Ecto neural progenitor cell (in vitro differentiated cells): Measurements from ENCODE around the gene IQSEC1.

Experiments
- DNase-seq: peaks from one replicate; pipeline ENCODE4 v3.0.0-alpha.2; 2018; ENCODE audit warnings: low spot score

Gene IQSEC1

DNA sequence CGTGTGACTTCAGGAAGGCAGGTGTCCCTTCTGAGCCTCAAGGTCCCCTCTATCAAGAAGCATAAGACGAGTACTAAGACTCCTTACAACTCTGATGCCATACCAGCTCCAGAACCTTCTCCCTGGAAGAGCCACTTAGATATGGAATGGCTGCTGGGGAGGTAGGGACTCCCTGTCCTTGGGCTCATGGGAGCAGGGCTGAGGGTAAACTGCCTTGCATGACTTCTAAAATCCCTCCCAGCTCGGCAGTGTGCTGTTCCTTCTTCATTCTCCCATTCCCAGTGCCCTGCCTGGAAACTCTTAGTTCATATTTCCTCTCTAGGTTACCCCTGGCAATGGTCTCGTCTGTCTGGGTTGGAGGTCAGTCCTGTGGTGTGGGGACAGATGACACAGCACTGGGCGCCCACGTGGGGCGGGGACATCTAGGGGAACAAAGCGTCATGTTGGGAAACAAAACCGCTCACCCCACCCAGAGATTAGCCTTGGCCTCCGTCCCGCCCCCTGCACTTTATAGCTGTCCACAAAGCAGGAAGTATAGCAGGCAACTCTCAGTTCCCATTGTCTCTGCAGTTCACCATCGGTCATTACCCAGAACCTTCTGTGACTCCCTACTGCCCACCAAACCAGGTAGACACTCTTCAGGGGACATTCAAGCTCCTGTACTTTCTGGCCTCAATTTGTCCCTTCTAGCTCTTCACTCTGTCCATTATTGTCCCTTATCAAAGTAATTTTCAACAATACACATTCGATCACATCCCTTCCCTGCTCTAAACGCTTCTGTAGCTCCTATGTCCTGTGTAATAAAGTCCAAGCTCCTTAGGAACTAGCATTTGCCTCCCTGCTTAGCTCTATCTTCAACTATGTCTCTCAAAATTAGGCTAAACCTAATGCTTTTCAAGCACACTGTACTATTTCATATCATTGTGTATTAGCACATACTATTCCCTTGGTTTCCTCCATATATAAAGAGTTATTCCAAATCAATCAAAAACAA is 73.8 kb downstream of the IQSEC1 start:
- DNase-seq: no peak

DNA sequence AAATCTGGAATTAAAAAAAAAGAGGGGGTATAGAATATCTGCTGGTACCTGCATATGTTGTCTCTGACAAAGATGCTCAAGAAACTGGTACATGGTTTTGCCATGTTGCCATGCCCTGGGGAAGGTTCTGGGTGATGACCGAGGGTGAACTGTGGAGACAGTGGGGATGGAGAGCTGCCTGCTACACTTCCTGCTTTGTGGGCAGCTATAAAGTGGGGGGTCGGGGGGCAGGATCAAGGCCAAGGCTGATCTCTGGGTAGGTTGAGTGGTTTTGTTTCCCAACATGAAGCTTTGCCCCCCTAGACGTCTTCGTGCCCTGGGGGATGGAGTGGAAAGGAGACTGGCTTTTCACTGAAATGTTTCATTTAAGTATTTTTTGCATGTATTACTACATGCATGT is 74.6 kb downstream of the IQSEC1 start:
- DNase-seq: no peak

DNA sequence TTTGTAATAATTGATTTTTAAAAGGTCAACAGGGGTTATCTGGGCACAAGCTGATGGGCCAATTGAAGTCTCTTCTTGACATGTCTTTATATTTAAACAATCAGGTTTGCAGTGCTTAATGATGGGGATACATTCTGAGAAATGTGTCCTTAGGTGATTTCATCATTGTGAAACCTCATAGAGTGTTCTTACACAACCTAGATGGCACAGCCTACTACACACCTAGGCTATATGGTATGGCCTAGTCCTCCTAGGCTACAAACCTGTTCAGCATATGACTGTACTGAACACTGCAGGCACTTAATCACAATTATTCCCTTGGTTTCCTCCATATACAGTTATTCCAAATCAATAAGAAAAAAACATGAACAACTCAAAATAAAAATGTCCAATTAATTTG is 75.8 kb downstream of the IQSEC1 start:
- no peak for DNase-seq

DNA sequence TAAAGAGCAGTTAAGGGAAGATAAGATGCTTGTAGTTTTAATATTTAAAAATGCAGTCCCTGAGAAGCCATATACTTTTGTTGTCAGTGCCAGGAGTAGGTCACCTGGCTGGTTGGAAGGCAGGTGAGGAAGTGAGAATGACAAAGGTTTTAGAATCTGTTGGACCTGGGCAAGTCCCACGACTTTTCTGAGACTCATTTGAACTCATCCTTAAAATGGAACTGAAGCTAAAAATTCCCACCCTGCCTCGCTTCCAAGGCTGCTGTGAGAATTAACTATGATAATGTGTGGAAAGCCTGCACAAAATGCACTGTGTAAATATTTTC is 77.1 kb downstream of the IQSEC1 start:
- DNase-seq: no peak

DNA sequence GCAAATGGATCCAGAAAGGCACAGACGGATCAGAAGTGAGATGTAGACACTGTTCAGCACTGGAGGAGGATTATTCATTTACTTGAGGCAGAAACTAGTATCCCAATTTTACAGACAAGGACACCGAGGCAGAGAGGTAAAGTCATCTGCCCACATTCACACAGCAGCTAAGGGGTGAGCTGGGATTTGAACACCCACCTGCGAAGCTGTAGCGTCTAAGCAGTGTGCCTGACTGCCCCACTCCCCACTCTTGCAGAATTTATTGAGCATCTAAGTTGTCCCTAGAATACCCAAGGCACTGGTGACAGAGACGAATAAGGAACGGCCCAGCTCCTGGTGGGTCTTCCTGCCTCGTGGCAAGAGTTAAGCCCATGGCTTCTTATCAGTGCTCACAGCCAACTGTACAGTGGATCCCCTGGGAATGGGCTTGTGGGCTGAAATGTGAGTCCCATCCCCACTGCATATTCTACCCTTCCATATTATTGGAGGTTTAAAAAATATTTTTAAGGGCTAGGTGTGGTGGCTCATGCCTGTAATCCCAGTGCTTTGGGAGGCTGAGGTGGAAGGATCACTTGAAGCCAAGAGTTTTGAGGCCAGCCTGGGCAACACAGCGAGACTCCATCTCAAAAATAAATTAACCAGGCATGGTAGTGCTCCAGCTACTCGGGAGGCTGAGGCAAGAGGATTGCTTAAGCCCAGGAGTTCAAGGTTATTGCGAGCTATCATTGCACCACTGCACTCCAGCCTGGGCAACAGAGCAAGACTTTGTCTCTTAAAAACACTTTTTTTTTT is 77.6 kb downstream of the IQSEC1 start:
- no peak for DNase-seq

DNA sequence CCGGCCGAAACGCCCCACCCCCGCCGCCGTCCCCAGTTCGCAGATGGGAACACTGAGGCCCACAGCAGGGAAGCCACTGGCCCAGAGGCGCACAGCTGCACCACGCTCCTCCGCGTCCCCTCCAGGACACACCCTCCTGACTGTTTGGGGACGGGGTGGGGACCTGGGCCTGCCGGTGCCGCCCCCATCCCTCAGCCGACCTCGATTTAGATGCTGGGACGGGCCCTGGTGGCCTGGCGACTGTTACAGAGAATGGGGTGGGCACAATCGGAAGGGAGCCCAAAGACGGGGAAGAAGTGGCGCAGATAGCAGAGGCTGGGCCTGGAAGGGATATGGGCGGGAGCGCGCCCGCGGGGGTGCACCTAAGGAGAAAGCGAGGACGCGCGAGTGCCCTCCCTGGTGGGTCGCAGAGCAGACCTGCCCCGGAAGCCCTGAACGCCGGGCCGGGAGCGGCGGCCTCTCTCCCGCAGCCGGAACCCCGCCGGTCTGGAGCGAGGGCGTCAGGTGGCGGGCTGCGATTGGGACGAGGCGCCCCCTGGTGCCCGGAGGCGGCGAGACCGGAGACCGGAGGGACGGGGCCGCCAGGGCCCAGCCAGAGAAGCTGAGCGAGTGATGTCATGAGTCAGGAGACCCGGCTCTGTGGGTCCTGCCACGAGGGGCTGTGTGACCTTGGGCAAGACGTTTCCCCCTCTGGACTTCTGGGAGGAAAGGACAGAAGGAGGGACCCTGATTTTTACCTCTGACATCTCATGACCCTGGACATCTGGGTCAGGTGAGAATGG is 78.4 kb downstream of the IQSEC1 start:
- DNase-seq: peak; percentile 94

DNA sequence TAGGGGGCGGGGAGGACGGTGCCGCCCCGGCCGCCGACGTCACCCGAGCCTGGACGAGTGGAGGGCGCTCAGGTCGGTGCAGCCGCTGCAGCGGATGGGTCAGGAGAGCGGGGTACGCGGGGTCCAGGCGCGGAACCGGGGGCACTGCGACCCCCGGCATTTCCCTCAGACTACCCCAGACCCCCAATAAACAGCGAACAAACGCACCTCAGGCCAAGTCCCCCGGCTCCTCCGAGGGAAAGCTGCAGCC is 78.9 kb downstream of the IQSEC1 start:
- no peak for DNase-seq

DNA sequence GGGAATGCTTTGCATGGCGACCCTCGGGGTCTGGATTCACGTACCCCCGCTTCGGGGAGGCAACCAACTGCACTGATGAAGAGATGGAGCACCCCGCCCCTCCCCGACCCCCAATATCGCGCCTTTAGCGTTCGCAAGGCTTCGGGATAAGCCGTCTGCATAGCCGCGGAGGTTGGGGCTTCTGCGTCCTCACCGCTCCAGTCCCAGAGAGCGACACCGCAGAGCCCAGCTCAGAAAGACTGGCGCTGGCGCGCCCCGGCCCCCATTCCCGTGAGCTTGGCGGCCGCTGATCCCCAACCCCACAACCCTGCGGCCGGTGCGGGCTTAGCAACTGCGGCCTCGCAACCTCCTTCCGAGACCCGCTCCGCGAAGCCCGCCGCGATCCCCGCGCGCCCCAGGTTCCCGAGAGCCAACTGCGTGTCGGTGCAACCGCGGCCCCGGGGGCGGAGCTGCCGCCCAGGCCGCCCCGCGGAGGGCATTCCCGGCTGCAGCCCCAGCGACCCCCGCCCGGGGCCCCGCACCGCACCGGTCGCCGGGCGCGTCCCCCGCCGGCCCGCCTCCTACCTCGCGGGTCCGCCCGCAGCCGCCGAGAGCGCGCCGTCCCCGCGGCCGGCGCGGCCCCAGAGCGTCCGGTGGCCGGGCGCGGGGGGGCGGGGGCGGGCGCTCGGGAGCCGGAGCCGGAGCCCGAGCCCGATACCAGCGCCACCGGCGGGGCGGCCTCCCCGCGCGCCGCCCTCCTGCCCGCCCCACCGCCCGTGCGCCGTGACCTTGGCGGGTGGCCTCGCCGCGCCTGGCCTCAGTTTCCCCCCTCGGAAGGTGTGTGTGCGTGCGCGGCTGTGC is 79.5 kb downstream of the IQSEC1 start:
- DNase-seq: peak; percentile 73

DNA sequence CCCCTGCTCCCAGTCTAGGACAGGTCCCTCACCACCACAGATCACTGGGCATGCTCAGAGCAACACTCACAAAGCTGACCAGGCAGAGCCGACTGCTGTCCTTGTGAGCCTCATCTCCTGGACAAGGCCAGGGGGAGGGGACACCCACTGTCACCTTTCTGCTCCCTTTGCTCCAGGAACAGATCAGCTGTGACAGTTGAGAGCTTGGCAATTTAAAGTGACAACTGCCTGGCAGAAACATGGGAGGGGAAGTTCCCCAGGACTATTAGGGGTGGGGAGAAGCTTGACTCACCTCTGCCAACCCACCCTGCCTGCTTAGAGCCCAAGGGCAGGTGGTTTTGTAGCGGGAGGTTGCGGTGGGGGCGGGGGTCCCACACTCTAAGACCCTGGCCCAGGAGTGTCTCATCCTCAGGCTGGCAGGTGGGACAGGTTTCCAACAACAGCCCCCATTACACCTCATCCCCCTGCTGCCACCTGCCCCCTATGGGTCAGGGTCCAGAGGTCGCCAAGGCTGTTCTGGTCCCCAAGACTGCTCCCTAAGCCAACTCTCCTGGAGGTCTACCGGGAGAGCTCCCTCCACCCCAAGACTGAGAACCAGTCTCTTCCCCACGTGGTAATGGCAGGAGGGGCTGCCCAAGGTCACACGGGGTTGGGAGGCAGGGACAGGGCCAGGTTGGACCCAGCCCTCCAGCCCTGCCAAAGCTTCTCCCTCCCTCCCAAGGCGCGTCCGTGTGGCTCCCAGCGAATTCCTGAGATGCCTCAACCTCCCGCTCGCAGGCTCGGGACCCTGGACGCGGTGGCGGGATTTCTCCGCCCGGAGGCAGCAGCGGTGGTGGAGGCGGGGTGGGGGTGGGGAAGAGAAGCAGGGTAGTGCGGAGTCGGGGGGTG is 80.4 kb downstream of the IQSEC1 start:
- DNase-seq: peak; percentile 86

DNA sequence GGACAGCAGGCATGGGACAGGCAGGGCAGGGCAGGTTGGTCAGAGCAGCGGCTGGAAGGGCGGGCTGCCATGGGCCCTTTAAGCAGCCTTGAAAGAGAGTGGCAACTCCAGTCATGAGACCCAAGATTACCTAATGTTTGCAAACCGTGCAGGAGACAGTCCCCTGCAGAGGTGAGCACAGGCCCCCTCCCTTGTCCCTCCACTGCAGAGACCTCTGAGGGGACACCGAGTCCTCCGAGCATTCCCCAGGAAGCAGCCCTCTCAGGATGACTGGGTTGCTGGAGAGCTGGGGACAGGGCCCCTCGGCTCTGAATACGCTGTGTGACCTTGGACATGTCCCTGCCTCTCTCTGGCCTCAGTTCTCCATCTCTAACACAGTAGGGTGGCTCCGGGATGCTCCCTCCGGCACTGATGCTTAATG is 81.4 kb downstream of the IQSEC1 start:
- no peak for DNase-seq

DNA sequence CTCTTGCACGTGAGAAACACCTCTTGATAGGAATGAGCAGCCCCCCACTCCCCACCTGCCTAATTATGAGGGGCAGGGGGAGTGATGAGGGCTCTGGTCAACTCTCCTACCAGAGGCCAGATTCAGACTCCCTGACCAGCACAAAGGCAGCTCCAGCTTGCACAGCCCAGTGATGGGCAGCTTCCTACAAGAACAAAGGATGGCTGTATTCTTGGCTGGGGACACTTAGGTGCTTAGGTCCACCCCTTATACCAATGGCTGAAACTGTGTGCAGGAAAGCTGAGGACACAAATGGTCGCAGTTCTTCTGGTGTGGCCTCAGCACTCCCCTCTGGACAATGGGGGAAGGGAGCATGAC is 81.8 kb downstream of the IQSEC1 start:
- DNase-seq: no peak

DNA sequence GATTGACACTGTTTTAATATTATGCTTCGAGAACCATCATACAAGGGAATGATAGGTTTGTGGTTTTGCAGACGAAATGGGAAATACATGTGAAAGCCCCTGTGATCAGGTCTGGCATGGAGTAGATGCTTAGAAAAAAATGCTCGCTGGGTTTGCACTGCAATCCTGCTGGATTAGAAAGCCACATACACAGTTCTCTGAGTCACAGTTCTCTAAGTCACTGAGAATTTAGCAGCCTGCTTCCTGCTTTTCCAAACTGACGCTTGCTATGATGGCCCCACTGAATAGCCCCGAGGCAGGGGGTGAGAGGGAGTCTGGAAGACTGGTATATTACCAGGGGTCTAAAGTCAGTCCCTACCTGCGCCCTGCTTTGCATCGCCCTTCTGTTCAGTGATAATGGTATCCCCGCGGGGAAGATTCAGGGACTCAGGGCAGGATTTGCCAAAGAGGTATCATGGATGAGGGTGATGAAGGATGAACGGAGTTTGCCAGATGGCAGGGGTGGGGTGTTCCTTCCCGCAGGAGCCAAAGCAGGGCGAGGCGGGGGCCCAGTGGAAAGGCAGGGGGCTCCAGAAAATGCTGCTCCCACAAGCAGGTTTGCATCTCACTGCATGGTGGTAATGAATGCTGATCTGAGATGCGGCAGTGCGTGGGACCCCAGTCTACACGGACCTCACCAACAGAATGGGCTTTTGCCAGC is 82.3 kb downstream of the IQSEC1 start:
- DNase-seq: no peak

DNA sequence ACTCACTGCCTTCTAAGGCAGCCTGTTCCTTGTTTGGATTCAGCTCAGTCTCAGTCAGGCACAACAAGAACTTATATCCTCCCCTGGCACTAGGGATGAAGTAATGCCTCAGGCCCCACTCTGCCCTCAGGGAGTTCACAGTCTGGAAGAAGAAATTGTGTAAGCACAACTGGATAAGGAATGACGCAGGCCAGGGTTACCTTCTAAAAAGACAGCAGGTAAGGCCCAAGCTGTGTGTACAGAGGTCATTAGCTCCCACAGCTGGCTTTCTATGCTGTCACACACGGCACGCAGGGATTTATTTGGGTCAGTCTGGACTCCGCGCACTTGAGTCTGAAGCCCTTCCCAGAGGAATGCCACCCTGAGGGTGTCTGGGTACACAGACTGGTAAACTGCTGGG is 82.9 kb downstream of the IQSEC1 start:
- no peak for DNase-seq

DNA sequence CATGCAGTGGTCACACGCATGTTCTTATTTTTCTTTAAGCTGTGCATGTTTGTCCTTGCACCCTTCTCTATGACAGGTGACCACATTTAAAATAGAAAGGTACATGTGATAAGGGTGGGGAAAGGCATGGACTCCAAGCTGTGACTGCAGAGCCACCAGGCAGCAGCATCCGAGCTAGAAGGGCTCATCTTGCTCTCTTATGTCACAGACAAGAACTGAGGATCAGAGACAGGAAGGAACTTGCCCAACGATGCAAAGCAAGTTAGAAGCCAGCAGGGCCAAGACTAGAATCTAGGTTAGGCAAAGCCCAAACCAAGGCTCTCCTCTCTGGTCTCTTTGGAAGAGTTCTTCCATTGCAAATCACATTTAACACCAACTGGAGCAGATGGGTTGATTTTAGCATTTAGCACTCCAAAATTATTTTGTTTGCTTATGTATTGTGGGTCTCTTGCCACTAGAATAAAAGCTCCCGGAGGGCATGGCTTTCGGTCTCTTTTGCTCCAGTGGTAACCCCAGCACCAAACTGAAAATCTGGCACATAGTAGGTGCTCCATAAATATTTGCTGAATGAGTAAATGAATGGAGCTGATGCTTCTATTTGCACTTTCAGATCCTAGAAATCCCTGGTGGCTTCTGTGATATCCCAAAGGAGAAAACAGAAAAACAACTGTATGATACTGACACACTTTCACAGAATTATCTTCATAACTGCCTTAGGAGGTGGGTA is 84.3 kb downstream of the IQSEC1 start:
- no peak for DNase-seq

DNA sequence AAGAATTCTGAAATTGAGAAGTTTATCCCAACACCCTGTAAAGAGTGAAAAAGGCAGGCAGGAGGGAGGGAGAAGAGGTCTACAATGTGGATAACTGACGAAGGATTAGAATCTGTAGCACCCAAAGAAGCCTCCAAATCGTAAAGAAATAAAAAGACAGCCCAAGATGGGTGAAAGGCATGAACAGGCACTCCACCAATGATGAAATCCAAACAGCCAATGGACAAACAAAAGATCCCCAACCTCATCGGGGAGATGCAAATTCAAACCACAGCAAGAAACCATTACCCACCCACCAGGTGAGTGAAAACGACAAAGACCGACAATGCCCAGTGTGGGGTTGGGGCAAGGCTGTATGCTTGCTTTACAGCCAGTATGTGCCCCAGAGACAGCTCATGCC is 85.6 kb downstream of the IQSEC1 start:
- no peak for DNase-seq

DNA sequence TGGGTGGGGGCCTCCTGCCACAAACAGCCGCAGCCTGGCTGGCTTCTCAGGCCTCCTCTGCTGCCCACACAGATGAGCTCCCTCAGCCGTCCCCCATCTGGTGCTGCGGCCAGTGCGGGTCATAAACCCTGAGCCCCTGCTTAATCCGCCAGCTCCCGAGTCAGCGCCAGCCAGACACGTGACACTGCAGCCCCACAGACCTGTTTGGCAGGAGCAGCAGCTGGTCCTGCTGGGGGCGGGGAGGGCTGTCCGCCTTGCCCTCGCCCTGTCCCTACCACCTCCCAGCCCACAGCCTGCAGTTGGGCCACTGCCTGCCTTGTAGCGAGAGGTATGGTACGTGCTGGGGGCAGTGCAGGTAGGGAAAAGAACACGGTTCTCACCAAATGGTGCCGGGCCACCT is 86.2 kb downstream of the IQSEC1 start:
- DNase-seq: no peak

DNA sequence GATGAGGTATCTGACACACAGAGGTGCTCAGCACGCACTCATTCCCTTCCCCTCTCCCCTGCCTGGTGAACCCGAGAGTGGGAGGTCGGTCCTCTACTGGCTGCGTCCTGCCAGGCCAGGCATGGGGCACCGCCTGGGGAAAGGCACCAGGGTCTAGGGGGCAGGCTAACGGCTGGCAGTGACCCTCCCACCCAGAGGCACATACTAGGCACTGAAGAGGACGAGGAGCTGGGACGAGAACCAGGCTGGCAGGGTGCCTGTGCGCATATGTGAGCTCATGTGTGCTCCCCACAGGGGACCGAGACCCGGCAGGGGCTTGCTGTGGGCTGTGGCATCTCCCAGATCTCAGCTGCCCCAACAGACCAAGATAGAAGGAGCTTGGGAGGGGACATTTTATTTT is 86.7 kb downstream of the IQSEC1 start:
- no peak for DNase-seq

DNA sequence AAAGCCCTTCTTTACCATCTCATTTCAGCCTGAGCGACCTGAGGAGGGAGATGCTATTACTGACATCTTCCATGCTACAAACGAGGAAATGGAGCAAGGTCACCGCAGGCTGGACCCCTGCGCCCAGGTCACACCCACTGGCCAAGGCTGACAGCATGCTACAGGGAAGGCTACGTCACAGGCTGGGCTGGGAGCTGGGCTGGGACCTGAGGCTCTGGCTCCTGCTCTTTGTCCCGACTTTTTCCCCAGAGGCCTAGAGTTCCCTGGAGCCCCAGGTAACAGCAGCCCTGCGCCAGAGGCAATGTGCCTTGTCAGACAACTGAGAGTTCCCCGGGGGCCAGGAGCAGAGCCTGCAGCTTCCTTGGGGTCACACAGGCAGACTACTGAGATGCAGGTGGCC is 87.2 kb downstream of the IQSEC1 start:
- no peak for DNase-seq

DNA sequence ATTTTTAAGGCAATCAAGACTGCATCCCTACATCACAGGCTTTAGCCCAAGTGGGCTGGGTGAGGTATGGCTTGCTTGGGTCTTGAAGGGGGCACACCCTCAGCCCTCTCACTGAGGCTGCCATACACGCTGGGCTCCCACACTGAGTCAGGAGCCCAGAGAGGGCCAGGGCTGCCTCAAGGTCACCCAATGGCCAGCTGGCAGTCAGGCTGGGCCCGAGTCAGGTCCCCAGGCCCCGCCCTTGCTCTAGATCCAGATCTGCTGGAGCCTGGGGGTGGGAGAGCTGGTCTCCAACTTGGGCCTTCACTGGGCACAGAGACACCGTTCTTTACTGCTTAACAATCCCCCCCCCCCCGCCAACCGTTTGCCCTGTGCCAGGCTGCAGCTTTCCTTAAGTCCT is 88.1 kb downstream of the IQSEC1 start:
- no peak for DNase-seq
